ENCODE measurements around the gene SVOP.
"Not testable (repeated sequence)": the region's sequence is repeated elsewhere in the genome, so short reads cannot be mapped to it uniquely, and the experiment has no call there.

The SVOP gene, protein sequence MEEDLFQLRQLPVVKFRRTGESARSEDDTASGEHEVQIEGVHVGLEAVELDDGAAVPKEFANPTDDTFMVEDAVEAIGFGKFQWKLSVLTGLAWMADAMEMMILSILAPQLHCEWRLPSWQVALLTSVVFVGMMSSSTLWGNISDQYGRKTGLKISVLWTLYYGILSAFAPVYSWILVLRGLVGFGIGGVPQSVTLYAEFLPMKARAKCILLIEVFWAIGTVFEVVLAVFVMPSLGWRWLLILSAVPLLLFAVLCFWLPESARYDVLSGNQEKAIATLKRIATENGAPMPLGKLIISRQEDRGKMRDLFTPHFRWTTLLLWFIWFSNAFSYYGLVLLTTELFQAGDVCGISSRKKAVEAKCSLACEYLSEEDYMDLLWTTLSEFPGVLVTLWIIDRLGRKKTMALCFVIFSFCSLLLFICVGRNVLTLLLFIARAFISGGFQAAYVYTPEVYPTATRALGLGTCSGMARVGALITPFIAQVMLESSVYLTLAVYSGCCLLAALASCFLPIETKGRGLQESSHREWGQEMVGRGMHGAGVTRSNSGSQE

GRCh38 chr12:109020796-109021380 lies at the start of gene SVOP:
Gene SVOP, minus strand, starts transcription at chr12:109021068. Its CDS starts 200 bp downstream, at chr12:109020868.
- peak; percentile 48 for DNase-seq (ENCODE audit: low read depth, low spot score)

DNA sequence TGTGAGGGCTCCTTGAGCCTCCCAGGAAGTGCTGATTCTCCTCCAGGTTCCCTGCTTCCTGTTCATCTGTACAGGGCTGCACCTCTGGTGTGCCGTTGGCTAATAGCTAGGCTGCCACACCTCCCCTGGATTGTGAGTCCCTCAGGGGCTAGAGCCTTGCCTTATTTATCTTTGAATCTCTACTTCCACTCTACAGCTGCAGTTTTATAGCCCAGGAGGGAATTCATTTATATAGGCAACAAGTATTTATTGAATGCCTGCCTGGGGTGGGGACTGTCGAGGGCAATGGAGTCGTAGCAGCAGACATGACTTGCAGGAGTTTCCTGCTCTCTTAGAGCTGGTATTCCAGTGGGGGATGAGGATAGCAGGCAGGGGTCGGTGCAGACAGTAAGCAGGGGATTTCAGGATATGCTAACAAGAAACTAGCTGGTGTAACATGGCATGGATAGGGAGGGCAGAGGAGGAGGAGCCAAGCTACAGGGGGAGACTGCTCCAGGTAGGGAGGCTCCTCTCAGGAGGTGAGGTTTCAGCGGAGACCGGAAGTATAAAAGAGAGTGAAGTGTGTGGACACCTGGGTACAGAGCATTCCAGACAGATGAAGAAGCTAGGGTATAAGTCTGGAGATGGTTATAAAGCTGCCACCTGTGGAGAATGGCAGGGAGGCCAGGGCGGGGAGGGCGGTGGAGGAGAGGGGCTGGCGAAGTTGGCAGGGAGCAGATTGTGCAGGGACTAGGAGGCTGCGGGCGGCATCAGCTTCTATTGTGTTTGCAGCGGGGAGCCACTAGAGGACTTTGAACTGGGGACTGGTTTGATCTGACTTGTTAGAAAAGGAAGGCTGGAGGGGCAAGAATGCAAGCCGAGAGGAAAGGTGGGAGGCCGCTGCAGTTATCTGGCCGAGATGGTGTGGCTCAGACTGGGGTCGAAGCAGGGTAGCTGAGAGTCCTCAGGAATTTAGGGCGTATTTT lies 48.7 kb upstream of the SVOP start:
- peak; percentile 35 for DNase-seq (ENCODE audit: low read depth, low spot score)

GRCh38 chr12:109065853-109066193 lies 45.0 kb upstream of the SVOP start:
- no peak for DNase-seq (ENCODE audit: low read depth, low spot score)

GRCh38 chr12:109065154-109065852 lies 44.4 kb upstream of the SVOP start:
- no peak for DNase-seq (ENCODE audit: low read depth, low spot score)

- DNase-seq (ENCODE audit: low read depth, low spot score) = no peak
Observed at GRCh38 chr12:109064143-109064542, 43.3 kb upstream of the SVOP start.

- no peak for DNase-seq (ENCODE audit: low read depth, low spot score)
Observed at GRCh38 chr12:109058773-109059172, 37.9 kb upstream of the SVOP start.

- no peak for DNase-seq (ENCODE audit: low read depth, low spot score)
Observed at GRCh38 chr12:109057376-109057775, 36.5 kb upstream of the SVOP start.

DNA sequence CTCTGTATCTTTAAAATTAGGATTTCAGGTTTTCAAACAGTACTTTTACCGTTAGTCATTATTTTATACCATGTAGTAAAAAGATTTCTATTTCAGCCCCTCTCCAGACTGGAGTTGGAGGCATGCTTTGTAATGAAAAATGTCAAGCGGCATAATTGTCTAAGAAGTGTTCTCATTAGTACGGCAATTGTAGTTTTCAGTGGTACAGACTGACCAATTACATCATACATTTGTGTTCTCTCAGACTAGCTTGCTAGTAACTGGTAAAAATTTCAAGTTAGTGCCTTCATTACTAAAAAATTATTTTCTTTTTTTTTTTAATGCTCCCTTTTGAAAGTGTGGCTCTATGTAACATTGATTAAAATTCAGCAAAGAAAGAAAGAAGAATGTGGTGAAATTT lies 36.0 kb upstream of the SVOP start:
- no peak for DNase-seq (ENCODE audit: low read depth, low spot score)

DNA sequence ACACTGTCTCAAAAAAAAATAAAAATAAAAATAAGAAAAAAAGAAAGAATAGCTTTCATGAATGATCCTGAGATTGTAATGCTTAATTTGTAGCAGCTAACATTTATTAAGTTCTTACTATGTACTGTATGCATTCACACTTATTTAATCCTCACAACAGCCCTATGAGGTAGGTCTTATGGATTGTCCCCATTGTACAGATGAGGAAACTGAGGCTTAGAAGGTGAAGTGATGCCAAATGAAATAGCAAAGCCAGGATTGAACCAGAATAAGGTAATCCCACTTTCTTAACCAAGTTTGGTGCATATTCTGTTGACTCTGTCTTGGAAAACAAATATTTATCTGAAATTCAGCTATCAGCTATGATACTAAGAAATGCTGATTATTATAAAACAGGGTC lies 33.7 kb upstream of the SVOP start:
- no peak for DNase-seq (ENCODE audit: low read depth, low spot score)

GRCh38 chr12:109054124-109054513 lies 33.3 kb upstream of the SVOP start:
- not testable (repeated sequence) for DNase-seq (ENCODE audit: low read depth, low spot score)

DNA sequence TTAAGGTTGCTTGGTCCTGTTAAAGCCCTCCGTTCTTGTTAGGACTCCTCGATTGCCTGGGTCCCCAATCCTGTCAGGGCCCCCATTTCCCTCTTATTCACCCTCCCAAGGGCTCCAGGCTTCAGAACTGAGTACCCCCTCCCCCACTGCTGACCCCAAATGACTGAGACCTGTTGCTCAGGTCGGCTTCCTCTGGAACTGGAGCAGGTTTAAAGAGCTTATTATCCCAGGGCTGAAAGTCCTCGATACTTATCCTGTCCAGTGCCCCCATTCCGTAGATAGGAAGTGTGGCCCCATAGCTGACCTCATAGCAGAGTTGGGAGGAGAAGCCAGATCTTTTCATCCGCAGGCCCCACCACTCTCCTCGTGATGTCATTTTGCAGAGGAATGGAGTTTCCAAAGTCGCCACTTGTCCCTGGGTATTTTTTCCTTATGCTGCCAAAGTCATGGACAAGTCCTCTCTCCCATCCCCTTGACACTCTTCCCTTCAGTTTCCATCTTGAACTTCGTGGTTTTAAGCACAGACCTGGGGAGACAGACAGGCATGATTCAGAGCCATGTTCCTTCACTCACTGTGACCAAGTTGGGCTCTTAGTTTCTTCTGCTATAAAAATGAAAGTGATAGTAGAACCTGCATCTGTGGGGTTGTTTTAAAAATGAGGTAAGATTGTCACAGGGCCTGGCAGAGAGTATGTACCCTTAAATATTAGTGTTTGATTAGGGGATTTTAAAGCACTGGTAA lies 32.7 kb upstream of the SVOP start:
- no peak for DNase-seq (ENCODE audit: low read depth, low spot score)

DNA sequence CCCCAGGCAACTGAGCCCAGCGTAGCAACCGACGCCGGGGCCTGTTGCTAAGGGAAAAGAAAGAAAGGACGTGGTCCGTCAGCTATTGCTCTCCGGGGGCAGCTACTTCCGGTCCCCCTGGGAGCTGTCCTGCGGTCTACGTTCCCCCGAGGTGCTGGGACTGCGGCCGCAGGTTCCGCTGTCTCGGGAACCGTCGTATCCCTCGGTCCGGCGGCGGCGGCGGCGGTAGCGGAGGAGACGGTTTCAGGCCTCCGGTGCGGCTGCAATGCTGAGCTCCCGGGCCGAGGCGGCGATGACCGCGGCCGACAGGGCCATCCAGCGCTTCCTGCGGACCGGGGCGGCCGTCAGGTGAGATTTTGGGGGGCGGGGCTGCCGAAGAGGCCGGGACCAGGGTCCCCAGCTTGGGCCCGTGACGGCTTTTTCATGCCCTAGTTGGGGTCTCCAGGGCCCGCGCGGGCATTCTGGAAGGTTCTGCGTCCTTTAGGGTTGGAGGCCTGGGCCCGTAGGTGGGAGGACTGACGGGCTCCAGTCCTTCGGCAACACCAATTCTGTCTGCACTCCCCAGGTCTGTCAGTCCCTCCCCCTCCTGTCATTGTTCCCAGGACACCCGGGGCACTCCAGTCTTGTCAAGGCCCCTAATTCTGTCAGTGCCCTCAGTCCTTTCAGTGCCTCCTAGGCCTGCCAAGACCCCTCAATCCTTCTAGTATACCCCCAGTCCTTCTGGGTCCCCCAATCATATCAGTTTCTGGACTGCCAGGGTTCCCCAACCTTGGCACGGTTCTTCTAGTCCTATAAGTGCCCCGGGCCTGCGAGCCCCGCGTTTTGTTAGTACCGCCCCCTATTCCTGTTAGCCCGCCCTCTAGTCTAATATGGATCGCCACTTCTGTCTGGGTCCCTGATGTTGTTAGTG lies 31.8 kb upstream of the SVOP start, which contains the start of gene USP30:
USP30 (plus strand) TSS at position 163 of the 910 bp plus-strand sequence; CDS start at position 266, 103 bp downstream.
- DNase-seq (ENCODE audit: low read depth, low spot score) = no peak

DNA sequence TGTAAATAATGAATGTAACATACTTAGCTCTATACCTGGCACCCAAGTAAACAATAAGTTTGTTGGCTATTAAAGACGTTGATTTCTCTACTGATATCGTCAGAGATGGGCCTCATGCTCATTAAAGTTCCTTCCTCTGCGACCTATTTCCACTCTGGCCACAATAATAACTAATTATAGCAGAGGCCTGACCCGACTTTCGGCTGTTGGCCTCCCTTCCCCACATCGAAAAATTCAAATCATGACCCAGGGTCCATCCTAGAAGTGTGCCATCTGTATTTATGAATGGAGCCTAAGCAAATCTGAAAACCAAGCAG lies 31.2 kb upstream of the SVOP start:
- no peak for DNase-seq (ENCODE audit: low read depth, low spot score)

GRCh38 chr12:109049794-109050193 lies 28.9 kb upstream of the SVOP start:
- DNase-seq (ENCODE audit: low read depth, low spot score) = not testable (repeated sequence)

DNA sequence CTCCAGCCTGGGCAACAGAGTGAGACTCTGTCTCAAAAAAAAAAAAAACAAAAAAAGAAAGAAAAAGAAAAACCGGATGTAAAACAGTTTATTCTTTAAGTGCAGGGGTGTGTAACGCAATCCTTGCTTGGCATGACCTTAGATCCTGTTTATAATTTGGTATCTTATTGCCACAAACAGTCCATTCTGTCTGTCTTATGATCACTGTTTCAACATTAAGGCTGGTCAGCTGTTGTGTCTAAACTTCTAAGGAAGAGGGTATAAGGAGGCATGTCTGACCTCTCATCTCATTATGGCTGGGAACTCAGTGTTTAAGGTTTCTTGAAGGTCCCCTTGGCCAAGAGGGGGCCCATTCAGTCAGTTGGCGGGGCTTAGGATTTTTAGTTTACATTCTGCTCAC lies 27.8 kb upstream of the SVOP start:
- not testable (repeated sequence) for DNase-seq (ENCODE audit: low read depth, low spot score)

DNA sequence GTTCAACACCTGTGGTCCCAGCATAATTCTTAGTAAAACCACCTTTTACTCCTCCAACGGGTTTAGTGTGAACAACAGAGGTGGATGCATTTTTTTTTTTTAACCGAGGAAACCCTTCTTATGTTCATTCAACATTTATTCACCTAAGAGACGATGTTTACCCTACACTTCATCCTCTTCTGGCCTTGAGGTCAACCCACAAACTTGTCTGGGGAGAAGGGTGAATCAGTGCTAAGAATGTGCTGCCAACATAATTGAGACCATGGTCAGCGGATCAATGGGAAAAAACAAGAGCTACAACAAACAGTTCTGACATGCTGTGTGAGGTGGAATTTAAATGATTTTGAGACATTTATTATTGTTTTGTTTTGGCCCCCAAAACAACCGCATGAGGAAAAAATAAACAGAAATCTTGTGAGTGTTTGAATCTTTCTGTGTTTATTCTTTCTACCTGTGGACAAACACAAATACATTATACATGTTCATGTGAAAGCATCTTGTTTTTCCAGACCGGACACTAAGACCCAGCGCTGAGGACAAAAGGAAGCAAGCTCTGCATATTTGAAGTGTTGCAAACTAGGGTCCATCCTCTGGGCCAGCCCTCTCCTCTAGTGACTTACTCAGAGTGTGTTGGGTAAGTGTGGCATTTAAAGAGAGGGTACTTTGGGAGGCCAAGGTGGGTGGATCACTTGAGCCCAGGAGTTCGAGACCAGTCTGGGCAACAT lies 26.4 kb upstream of the SVOP start:
- no peak for DNase-seq (ENCODE audit: low read depth, low spot score)

DNA sequence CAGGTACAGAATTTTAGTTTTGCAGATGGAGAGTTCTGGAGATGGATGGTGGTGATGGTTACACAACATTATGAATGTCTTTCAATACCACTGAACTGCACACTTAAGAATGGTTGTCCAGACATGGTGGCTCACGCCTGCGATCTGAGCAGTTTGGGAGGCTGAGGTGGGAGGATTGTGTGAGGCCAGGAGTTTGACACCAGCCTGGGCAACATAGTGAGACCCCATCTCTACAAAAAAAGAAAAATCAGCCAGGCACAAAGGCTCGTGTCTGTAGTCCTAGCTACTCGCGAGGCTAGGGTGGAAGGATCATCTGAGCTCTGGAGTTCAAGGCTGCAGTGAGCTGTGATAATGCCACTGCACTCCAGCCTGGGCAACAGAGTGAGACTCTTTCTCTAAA lies 23.4 kb upstream of the SVOP start:
- DNase-seq (ENCODE audit: low read depth, low spot score) = no peak

DNA sequence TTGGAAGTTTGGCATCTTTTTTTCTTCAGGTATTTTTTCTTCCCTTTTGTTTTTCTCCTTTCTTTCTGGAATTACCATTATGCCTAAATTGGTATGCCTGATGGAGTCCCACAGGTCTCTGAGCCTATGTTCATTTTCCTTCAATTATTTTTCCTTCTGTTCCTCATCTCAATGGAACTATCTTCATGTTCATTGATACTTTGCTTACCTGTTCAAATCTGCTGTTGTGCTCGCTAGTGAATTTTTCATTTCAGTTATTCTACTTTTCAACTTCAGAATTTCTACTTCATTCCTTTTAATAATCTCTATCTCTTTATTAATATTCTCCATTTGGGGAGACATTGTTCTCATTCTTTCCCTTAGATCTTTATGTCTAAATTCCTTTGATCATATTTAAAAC lies 16.1 kb upstream of the SVOP start:
- DNase-seq (ENCODE audit: low read depth, low spot score) = no peak

Data from iPS DF 19.7 (cell line).